ENCODE data around the gene CTNNBL1.

DNA sequence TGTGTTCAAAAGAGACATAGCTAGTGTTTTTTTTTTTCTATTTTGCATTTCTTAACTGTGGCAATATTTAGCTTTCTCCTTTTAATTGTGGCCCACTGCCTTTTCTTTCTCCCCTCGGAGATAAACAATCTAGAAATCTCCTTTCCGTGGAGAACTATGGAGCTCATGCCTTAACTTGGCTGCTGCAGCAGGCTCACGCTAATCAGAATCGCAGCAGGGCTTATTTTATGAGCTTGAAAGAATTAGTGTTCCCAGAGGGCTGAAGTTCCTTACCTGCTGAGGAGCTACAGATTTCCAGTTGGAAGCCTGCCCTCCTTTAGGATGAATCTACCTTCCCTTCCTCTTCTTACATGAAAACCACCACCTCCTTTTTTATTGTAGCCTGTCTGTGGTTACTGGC, 35.6 kb downstream of the CTNNBL1 start:
- TF ChIP-seq, protein P1, sequence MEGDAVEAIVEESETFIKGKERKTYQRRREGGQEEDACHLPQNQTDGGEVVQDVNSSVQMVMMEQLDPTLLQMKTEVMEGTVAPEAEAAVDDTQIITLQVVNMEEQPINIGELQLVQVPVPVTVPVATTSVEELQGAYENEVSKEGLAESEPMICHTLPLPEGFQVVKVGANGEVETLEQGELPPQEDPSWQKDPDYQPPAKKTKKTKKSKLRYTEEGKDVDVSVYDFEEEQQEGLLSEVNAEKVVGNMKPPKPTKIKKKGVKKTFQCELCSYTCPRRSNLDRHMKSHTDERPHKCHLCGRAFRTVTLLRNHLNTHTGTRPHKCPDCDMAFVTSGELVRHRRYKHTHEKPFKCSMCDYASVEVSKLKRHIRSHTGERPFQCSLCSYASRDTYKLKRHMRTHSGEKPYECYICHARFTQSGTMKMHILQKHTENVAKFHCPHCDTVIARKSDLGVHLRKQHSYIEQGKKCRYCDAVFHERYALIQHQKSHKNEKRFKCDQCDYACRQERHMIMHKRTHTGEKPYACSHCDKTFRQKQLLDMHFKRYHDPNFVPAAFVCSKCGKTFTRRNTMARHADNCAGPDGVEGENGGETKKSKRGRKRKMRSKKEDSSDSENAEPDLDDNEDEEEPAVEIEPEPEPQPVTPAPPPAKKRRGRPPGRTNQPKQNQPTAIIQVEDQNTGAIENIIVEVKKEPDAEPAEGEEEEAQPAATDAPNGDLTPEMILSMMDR (conservative IDR thresholded peaks at IDR 0.05; ENCODE audit: low read depth in 2 of 2): no peak
- TF ChIP-seq, protein P2, sequence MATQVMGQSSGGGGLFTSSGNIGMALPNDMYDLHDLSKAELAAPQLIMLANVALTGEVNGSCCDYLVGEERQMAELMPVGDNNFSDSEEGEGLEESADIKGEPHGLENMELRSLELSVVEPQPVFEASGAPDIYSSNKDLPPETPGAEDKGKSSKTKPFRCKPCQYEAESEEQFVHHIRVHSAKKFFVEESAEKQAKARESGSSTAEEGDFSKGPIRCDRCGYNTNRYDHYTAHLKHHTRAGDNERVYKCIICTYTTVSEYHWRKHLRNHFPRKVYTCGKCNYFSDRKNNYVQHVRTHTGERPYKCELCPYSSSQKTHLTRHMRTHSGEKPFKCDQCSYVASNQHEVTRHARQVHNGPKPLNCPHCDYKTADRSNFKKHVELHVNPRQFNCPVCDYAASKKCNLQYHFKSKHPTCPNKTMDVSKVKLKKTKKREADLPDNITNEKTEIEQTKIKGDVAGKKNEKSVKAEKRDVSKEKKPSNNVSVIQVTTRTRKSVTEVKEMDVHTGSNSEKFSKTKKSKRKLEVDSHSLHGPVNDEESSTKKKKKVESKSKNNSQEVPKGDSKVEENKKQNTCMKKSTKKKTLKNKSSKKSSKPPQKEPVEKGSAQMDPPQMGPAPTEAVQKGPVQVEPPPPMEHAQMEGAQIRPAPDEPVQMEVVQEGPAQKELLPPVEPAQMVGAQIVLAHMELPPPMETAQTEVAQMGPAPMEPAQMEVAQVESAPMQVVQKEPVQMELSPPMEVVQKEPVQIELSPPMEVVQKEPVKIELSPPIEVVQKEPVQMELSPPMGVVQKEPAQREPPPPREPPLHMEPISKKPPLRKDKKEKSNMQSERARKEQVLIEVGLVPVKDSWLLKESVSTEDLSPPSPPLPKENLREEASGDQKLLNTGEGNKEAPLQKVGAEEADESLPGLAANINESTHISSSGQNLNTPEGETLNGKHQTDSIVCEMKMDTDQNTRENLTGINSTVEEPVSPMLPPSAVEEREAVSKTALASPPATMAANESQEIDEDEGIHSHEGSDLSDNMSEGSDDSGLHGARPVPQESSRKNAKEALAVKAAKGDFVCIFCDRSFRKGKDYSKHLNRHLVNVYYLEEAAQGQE (IDR thresholded peaks at IDR 0.05; ENCODE audit: unreplicated experiment): no peak
- TF ChIP-seq EZH2 (IDR thresholded peaks at IDR 0.05; ENCODE audit: low read depth, unreplicated experiment) (no peak), POLR2AphosphoS5 (IDR thresholded peaks at IDR 0.05; ENCODE audit: low read depth) (no peak), NANOG (IDR thresholded peaks at IDR 0.05; ENCODE audit: borderline replicate concordance) (no peak), EZH2phosphoT487 (IDR thresholded peaks at IDR 0.05; ENCODE audit: unreplicated experiment) (no peak), STAT1 (IDR thresholded peaks at IDR 0.05; ENCODE audit: unreplicated experiment) (no peak), CREB1 (CRISPR knock-in tag; IDR thresholded peaks at IDR 0.05; ENCODE audit: low read depth) (no peak), ZNF331 (CRISPR knock-in tag; IDR thresholded peaks at IDR 0.05; ENCODE audit: low read depth) (no peak)
- TF ChIP-seq, protein P3, sequence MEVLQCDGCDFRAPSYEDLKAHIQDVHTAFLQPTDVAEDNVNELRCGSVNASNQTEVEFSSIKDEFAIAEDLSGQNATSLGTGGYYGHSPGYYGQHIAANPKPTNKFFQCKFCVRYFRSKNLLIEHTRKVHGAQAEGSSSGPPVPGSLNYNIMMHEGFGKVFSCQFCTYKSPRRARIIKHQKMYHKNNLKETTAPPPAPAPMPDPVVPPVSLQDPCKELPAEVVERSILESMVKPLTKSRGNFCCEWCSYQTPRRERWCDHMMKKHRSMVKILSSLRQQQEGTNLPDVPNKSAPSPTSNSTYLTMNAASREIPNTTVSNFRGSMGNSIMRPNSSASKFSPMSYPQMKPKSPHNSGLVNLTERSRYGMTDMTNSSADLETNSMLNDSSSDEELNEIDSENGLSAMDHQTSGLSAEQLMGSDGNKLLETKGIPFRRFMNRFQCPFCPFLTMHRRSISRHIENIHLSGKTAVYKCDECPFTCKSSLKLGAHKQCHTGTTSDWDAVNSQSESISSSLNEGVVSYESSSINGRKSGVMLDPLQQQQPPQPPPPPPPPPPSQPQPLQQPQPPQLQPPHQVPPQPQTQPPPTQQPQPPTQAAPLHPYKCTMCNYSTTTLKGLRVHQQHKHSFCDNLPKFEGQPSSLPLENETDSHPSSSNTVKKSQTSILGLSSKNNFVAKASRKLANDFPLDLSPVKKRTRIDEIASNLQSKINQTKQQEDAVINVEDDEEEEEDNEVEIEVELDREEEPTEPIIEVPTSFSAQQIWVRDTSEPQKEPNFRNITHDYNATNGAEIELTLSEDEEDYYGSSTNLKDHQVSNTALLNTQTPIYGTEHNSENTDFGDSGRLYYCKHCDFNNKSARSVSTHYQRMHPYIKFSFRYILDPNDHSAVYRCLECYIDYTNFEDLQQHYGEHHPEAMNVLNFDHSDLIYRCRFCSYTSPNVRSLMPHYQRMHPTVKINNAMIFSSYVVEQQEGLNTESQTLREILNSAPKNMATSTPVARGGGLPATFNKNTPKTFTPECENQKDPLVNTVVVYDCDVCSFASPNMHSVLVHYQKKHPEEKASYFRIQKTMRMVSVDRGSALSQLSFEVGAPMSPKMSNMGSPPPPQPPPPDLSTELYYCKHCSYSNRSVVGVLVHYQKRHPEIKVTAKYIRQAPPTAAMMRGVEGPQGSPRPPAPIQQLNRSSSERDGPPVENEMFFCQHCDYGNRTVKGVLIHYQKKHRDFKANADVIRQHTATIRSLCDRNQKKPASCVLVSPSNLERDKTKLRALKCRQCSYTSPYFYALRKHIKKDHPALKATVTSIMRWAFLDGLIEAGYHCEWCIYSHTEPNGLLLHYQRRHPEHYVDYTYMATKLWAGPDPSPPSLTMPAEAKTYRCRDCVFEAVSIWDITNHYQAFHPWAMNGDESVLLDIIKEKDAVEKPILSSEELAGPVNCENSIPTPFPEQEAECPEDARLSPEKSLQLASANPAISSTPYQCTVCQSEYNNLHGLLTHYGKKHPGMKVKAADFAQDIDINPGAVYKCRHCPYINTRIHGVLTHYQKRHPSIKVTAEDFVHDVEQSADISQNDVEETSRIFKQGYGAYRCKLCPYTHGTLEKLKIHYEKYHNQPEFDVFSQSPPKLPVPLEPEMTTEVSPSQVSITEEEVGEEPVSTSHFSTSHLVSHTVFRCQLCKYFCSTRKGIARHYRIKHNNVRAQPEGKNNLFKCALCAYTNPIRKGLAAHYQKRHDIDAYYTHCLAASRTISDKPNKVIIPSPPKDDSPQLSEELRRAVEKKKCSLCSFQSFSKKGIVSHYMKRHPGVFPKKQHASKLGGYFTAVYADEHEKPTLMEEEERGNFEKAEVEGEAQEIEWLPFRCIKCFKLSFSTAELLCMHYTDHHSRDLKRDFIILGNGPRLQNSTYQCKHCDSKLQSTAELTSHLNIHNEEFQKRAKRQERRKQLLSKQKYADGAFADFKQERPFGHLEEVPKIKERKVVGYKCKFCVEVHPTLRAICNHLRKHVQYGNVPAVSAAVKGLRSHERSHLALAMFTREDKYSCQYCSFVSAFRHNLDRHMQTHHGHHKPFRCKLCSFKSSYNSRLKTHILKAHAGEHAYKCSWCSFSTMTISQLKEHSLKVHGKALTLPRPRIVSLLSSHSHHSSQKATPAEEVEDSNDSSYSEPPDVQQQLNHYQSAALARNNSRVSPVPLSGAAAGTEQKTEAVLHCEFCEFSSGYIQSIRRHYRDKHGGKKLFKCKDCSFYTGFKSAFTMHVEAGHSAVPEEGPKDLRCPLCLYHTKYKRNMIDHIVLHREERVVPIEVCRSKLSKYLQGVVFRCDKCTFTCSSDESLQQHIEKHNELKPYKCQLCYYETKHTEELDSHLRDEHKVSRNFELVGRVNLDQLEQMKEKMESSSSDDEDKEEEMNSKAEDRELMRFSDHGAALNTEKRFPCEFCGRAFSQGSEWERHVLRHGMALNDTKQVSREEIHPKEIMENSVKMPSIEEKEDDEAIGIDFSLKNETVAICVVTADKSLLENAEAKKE (CRISPR knock-in tag; IDR thresholded peaks at IDR 0.05): no peak

All from GM23338 (cell line).